Panc1 (cell line): Measurements from ENCODE around the gene VTI1A.

ENCODE experiments used
- CTCF ChIP-seq: fragments of 450-650 bp; IDR thresholded peaks from 2 replicates; pipeline ENCODE4 v1.5.1; 2017; ENCODE audit warnings: mild to moderate bottlenecking
- POLR2AphosphoS5 ChIP-seq: IDR thresholded peaks from 2 replicates; pipeline ENCODE4 v1.6.1; 2012; ENCODE audit warnings: mild to moderate bottlenecking, low read depth, low read length, moderate library complexity
- TCF7L2 ChIP-seq: IDR thresholded peaks from 2 replicates; pipeline ENCODE4 v1.6.1; 2011; ENCODE audit warnings: mild to moderate bottlenecking, low read depth, low read length, inconsistent platforms

- TF ChIP-seq CTCF (peak; percentile 44; the same call in 1 of the 2 replicates), POLR2AphosphoS5 (no peak), TCF7L2 (no peak)
Measured at GRCh38 chr10:112434988-112435619, 11.9 kb upstream of the VTI1A start.
